ENCODE measurements around the gene MFSD6L.

- TF ChIP-seq FOXK1 (CRISPR knock-in tag; IDR thresholded peaks at IDR 0.05) = no peak
- no peak for TF ChIP-seq CTCF (IDR thresholded peaks at IDR 0.05)
- no peak for TF ChIP-seq PREB (CRISPR knock-in tag; IDR thresholded peaks at IDR 0.05; ENCODE audit: borderline replicate concordance)
- no peak for TF ChIP-seq MLX (CRISPR knock-in tag; IDR thresholded peaks at IDR 0.05)
- no peak for TF ChIP-seq RELA (CRISPR knock-in tag; IDR thresholded peaks at IDR 0.05; ENCODE audit: borderline replicate concordance)
- TF ChIP-seq ATF6 (CRISPR knock-in tag; IDR thresholded peaks at IDR 0.05) = no peak
- TF ChIP-seq ATF2 (CRISPR knock-in tag; IDR thresholded peaks at IDR 0.05; ENCODE audit: borderline replicate concordance, low read depth) = no peak
- TF ChIP-seq GRHL2 (CRISPR knock-in tag; IDR thresholded peaks at IDR 0.05; ENCODE audit: insufficient replicate concordance, severe bottlenecking) = no peak
- TF ChIP-seq ZNF317 (CRISPR knock-in tag; IDR thresholded peaks at IDR 0.05; ENCODE audit: borderline replicate concordance, low read depth) = no peak
- no peak for TF ChIP-seq TCF7 (CRISPR knock-in tag; IDR thresholded peaks at IDR 0.05; ENCODE audit: low read depth)
- TF ChIP-seq TEAD4 (CRISPR knock-in tag; IDR thresholded peaks at IDR 0.05) = no peak
- TF ChIP-seq JUN (CRISPR knock-in tag; IDR thresholded peaks at IDR 0.05) = no peak
- TF ChIP-seq USF2 (CRISPR knock-in tag; IDR thresholded peaks at IDR 0.05) = no peak
- TF ChIP-seq ATF3 (CRISPR knock-in tag; conservative IDR thresholded peaks at IDR 0.05) = no peak
These were observed 7.2 kb upstream of the MFSD6L start for GRCh38 chr17:8806253-8806925.

All from WTC11 (cell line).